Thyroid gland (tissue), 4 donors: ENCODE measurements around the gene PPP2R2B.

Source experiments
- CTCF ChIP-seq, 6 experiments: fragments of 200-600 bp in 3 of 6; fragments of 450-650 bp in 3 of 6; sonication (generic) in 3 of 6; IDR thresholded peaks; one replicate each; pipeline ENCODE4 v1.5.1; 2016 to 2019; ENCODE audit warnings: antibody characterized with exemption in 6 of 6, mild to moderate bottlenecking in 2 of 6, inconsistent platforms in 1 of 6, moderate library complexity in 1 of 6
- POLR2A ChIP-seq, 2 donors: fragments of 450-650 bp; IDR thresholded peaks; one replicate each; pipeline ENCODE4 v1.6.1; 2017; ENCODE audit warnings: antibody characterized with exemption in 2 of 2, mild to moderate bottlenecking in 2 of 2, moderate library complexity in 1 of 2

DNA sequence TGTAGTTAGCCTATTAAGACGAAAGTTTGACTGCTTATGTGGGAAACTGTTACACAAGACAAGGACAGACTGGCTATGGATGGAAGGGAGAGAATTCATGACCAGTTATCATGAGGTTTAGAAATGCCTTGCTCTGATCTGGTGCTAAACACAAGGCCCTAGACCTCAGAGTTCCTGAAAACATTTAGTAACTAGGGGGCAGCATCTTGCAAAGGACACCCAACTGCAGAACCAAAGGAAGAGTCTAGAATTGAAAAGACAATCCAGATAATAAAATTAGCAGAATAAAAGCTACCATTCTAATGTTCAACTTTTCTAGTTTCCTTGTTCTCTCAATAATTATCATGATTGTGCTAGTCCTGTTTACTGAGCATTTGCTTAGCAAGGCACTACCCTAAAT is 232.1 kb downstream of the PPP2R2B start:
- TF ChIP-seq POLR2A (IDR thresholded peaks at IDR 0.05) (no peak), CTCF (IDR thresholded peaks at IDR 0.05) (no peak)
